Adipocyte (in vitro differentiated cells): Measurements from ENCODE around the gene RUNX2.

Experiments
- DNase-seq: peaks from one replicate; pipeline ENCODE4 v3.0.0-alpha.2; 2015; ENCODE audit warnings: low read depth
- H3K27me3 ChIP-seq: replicated peaks from 2 replicates; pipeline ENCODE4 v1.7.0; 2013; ENCODE audit warnings: mild to moderate bottlenecking, low read length, moderate library complexity; ENCODE audit not compliant: control insufficient read depth, insufficient read depth
- H3K36me3 ChIP-seq: 2 replicates; pipeline ENCODE4 v1.7.0; 2013; ENCODE audit warnings: low read length, mild to moderate bottlenecking, moderate library complexity; ENCODE audit not compliant: control insufficient read depth, insufficient read depth, severe bottlenecking
- H3K4me1 ChIP-seq: 2 replicates; pipeline ENCODE4 v1.7.0; 2013; ENCODE audit warnings: mild to moderate bottlenecking, low read length, moderate library complexity; ENCODE audit not compliant: control insufficient read depth, insufficient read depth
- H3K4me3 ChIP-seq: 2 replicates; pipeline ENCODE4 v1.7.0; 2013; ENCODE audit warnings: mild to moderate bottlenecking, low read length, moderate library complexity
- H3K9ac ChIP-seq: 2 replicates; pipeline ENCODE4 v1.7.0; 2013; ENCODE audit warnings: mild to moderate bottlenecking, low read length, moderate library complexity
- H3K9me3 ChIP-seq: 2 replicates; pipeline ENCODE4 v1.7.0; 2013; ENCODE audit warnings: mild to moderate bottlenecking, low read length, moderate library complexity; ENCODE audit not compliant: control insufficient read depth

Gene RUNX2

GRCh38 chr6:45305546-45305945 lies 22.6 kb upstream of the RUNX2 start:
- H3K4me1 ChIP-seq, result peaks cover 6% of the 10 kb centered on the region
- no peak overlapping the region for H3K9ac ChIP-seq
- H3K4me3 ChIP-seq, result no peak overlapping the region
- no peaks in the 10 kb centered on the region for H3K9me3 ChIP-seq
- H3K27me3 ChIP-seq, result no peaks in the 10 kb centered on the region
- no peaks in the 10 kb centered on the region for H3K36me3 ChIP-seq
- no peak for DNase-seq

DNA sequence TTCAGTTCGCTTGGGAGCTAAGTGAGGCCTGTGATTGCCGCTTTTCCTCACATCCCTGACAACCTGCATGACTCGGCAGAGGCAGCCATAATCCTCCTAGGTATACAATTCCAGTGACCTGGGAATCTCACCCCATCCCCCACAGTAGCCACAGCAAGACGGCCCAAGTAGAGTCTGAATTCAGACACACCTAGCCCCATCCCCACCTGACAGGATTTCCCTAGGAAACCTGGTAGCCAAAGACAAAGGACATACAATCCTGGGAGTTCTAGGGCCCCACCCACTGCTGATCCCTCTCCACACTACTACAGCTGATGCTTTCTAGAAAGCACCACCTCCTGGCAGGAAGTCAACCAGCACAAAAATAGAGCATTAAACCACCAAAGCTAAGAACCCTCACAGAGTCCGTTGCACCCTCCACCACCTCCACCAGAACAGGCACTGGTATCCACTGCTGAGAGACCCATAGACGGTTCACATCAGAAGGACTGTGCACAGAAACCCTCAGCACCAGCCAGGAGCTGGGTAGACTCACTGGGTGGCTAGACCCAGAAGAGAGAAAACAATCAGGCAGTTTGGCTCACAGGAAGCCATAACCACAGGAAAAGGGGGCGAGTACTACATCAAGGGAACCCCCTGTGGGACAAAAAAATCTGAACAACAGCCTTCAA lies 17.9 kb upstream of the RUNX2 start:
- Histone ChIP-seq H3K27me3 (no peaks in the 10 kb centered on the region), H3K4me1 (no peaks in the 10 kb centered on the region), H3K36me3 (no peaks in the 10 kb centered on the region), H3K4me3 (no peak overlapping the region), H3K9me3 (no peaks in the 10 kb centered on the region), H3K9ac (no peak overlapping the region)
- no peak for DNase-seq

DNA sequence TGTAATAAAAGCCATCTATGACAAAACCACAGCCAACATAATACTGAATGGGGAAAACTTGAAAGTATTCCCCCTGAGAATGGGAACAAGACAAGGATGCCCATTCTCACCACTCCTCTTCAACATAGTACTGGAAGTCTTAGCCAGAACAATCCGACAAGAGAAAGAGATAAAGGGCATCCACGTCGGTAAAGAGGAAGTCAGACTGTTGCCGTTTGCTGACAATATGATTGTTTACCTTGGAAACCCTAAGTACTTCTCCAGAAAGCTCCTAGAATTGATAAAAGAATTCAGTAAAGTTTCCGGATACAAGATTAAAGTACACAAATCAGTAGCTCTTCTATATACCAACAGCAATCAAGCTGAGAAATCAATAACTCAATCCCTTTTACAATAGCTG lies 14.0 kb upstream of the RUNX2 start:
- Histone ChIP-seq H3K36me3 (no peaks in the 10 kb centered on the region), H3K4me3 (no peak overlapping the region), H3K27me3 (no peaks in the 10 kb centered on the region), H3K4me1 (no peaks in the 10 kb centered on the region), H3K9me3 (peaks cover 5% of the 10 kb centered on the region), H3K9ac (no peak overlapping the region)
- DNase-seq, result no peak

DNA sequence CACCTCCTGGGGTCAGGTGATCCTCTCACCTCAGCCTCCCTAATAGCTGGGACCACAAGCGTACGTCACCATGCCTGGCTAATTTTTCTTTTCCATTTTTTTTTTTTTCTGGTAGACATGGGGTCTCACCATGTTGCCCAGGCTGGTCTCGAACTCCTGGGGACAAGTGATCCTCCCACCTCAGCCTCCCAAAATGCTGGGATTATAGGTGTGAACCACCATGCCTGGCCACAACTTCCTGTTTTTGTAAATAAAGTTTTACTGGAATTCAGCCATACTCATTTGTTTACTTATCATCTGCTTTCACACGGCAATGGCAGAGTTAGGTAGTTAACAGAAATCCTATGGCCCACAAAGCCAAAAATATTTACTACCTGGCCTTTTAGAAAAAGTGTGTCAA lies 7.8 kb upstream of the RUNX2 start:
- Histone ChIP-seq H3K36me3 (no peaks in the 10 kb centered on the region), H3K4me1 (no peaks in the 10 kb centered on the region), H3K27me3 (no peaks in the 10 kb centered on the region), H3K4me3 (no peak overlapping the region), H3K9ac (no peak overlapping the region), H3K9me3 (peaks cover 5% of the 10 kb centered on the region)
- DNase-seq, result no peak

- peaks cover 15% of the 10 kb centered on the region for H3K4me1 ChIP-seq
- no peaks in the 10 kb centered on the region for H3K27me3 ChIP-seq
- H3K36me3 ChIP-seq, result no peaks in the 10 kb centered on the region
- no peak for DNase-seq
- no peak overlapping the region for H3K9ac ChIP-seq
- peak overlapping the region; percentile 6 for H3K4me3 ChIP-seq
- no peaks in the 10 kb centered on the region for H3K9me3 ChIP-seq
These were observed 4.4 kb upstream of the RUNX2 start for GRCh38 chr6:45323656-45324224.

DNA sequence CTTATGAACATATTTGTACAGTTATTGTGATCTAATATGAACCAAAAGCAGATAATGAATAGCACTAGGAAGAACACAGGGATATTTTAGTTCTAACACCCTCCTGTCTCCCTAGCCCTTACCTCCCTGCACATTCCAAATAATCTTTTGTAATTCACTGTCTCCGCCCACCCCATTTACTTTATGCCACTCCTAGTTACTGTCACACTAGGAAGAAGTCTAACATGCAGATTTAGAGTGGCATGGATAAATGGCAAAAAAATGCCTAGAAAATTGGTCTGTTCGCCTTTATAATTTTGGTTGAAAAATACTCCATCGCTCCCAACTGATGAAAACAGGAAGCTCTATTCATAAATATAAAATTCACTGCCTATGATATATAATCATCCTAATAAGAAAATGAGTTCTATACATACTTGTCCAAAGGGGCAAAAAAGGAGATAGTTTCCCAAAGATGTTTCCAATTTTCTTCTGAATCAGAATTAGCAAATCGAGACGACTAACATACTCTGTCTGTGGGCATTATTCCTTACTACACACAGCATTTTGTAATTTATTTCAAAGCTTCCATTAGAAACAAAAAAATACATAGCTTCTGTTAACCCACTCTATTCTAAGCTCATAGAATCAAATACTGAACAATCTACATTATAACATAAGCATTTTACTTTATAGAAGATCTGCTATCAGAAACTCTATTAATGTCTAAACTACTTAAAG lies 1.3 kb upstream of the RUNX2 start:
- peaks cover 21% of the 10 kb centered on the region for H3K4me1 ChIP-seq
- no peak overlapping the region for H3K9ac ChIP-seq
- DNase-seq, result no peak
- H3K36me3 ChIP-seq, result no peaks in the 10 kb centered on the region
- no peaks in the 10 kb centered on the region for H3K9me3 ChIP-seq
- no peaks in the 10 kb centered on the region for H3K27me3 ChIP-seq
- H3K4me3 ChIP-seq, result no peak overlapping the region

DNA sequence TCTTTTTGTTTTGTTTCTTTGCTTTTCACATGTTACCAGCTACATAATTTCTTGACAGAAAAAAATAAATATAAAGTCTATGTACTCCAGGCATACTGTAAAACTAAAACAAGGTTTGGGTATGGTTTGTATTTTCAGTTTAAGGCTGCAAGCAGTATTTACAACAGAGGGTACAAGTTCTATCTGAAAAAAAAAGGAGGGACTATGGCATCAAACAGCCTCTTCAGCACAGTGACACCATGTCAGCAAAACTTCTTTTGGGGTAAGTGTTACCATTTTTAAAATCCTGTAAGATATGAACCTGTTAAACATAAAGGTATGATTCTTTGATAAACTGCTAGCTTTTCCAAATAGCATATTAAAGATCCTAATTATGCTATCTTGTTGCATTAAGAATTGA lies 393 bp downstream of the RUNX2 start:
- peaks cover 21% of the 10 kb centered on the region for H3K4me1 ChIP-seq
- no peaks in the 10 kb centered on the region for H3K27me3 ChIP-seq
- H3K9me3 ChIP-seq, result no peaks in the 10 kb centered on the region
- H3K9ac ChIP-seq, result peak overlapping the region; percentile 80
- no peaks in the 10 kb centered on the region for H3K36me3 ChIP-seq
- H3K4me3 ChIP-seq, result peak overlapping the region; percentile 77
- no peak for DNase-seq

GRCh38 chr6:45344900-45345299 lies 16.8 kb downstream of the RUNX2 start:
- DNase-seq, result no peak
- no peaks in the 10 kb centered on the region for H3K27me3 ChIP-seq
- no peak overlapping the region for H3K4me3 ChIP-seq
- H3K36me3 ChIP-seq, result no peaks in the 10 kb centered on the region
- H3K9ac ChIP-seq, result no peak overlapping the region
- no peaks in the 10 kb centered on the region for H3K4me1 ChIP-seq
- H3K9me3 ChIP-seq, result no peaks in the 10 kb centered on the region

DNA sequence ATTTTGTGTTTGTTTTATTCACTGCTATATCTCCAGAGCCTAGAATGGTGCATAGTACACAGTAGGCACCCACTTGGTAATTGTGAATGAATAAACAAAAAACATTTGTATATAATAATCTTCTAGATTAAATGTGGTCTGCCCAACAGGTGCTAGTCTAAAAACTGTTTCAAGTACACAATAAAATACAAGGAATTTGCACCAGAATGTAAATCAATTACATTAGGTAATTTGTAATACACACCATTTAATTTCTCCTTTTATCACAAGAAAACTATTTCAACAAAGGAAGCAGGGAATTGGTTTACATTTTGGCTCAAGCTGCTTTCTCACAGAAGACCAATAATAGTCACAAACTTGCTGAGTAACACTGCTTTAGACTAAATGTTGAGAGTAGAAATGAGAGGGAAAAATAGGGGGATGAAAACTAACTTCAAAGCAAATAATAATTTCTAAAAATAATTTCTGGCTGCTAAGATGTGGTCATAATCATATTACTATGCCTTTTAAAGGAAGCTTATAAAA lies 22.1 kb downstream of the RUNX2 start:
- Histone ChIP-seq H3K9me3 (no peaks in the 10 kb centered on the region), H3K9ac (no peak overlapping the region), H3K27me3 (no peaks in the 10 kb centered on the region), H3K4me1 (peaks cover 14% of the 10 kb centered on the region), H3K36me3 (no peaks in the 10 kb centered on the region), H3K4me3 (no peak overlapping the region)
- DNase-seq, result peak; percentile 34

- DNase-seq, result no peak
- Histone ChIP-seq H3K4me1 (peaks cover 14% of the 10 kb centered on the region), H3K9ac (no peak overlapping the region), H3K9me3 (no peaks in the 10 kb centered on the region), H3K27me3 (no peaks in the 10 kb centered on the region), H3K4me3 (no peak overlapping the region), H3K36me3 (no peaks in the 10 kb centered on the region)
These were observed 22.9 kb downstream of the RUNX2 start for GRCh38 chr6:45351076-45351475.

- H3K9me3 ChIP-seq, result no peaks in the 10 kb centered on the region
- H3K4me3 ChIP-seq, result no peak overlapping the region
- no peak overlapping the region for H3K9ac ChIP-seq
- no peaks in the 10 kb centered on the region for H3K27me3 ChIP-seq
- no peaks in the 10 kb centered on the region for H3K36me3 ChIP-seq
- H3K4me1 ChIP-seq, result peaks cover 14% of the 10 kb centered on the region
- no peak for DNase-seq
These were observed 23.5 kb downstream of the RUNX2 start for GRCh38 chr6:45351667-45352066.
